HEK293T (cell line): ENCODE data around the gene MRO.

Experiments used
- BHLHE40 ChIP-seq: fragments of 450-650 bp; IDR thresholded peaks from 2 replicates; pipeline ENCODE4 v1.6.1; 2016; ENCODE audit warnings: mild to moderate bottlenecking, moderate library complexity, borderline replicate concordance
- ELF4 ChIP-seq: fragments of 450-650 bp; IDR thresholded peaks from 2 replicates; pipeline ENCODE4 v1.6.1; 2017; ENCODE audit warnings: antibody characterized with exemption
- FOXA1 ChIP-seq: fragments of 450-650 bp; IDR thresholded peaks from 2 replicates; pipeline ENCODE4 v1.6.1; 2016; ENCODE audit warnings: mild to moderate bottlenecking
- FOXK2 ChIP-seq: fragments of 450-650 bp; IDR thresholded peaks from 2 replicates; pipeline ENCODE4 v1.6.1; 2016; ENCODE audit warnings: mild to moderate bottlenecking
- FOXM1 ChIP-seq: fragments of 450-650 bp; IDR thresholded peaks from 2 replicates; pipeline ENCODE4 v1.6.1; 2017; ENCODE audit warnings: mild to moderate bottlenecking, borderline replicate concordance
- SP1 ChIP-seq: fragments of 450-650 bp; IDR thresholded peaks from 2 replicates; pipeline ENCODE4 v1.6.1; 2017
- SUZ12 ChIP-seq: fragments of 450-650 bp; IDR thresholded peaks from 2 replicates; pipeline ENCODE4 v1.6.1; 2016; ENCODE audit warnings: mild to moderate bottlenecking
- TARDBP ChIP-seq: fragments of 450-650 bp; IDR thresholded peaks from 2 replicates; pipeline ENCODE4 v1.6.1; 2016
- ZNF384 ChIP-seq: fragments of 450-650 bp; IDR thresholded peaks from 2 replicates; pipeline ENCODE4 v1.6.1; 2016

DNA sequence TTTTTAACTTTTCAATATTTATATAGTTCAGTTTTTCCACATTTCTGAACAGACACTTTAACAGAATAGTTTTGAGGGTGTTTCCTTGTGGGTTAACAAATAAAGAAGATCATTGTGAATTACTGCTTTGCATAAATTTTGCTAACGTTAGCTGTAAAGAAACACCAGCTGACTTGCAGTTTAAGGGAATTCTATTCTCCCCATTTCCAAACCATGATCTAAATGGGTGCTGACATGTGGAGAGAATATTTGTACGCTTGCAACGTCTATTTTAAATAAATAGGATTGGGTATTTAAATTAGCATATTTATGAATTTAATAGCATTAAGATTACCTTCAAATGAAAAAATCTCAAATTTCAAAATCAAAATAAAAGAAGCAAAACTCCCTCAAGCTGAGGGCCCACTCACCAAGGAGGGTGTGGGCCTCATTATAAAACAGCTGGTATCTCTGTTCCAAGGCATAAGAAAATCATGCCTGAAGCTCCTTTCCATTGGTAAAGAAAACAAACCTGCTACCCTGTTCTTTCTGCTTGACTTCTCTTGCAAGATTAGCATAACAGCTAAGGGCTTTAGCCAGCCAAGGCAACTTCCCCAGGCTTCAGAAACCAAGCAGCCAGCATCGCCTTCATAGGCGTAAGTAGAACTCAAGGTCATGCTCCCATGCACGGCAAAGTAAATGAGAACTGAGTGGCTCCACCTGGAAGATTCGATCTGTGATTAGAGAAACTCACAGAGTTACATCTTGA, 3.2 kb downstream of the MRO start:
- TF ChIP-seq BHLHE40 = no peak
- no peak for TF ChIP-seq SUZ12
- TF ChIP-seq FOXK2 = no peak
- no peak for TF ChIP-seq TARDBP
- no peak for TF ChIP-seq SP1
- TF ChIP-seq ELF4 = no peak
- TF ChIP-seq FOXA1 = no peak
- TF ChIP-seq FOXM1 = no peak
- no peak for TF ChIP-seq ZNF384
